Measurements from ENCODE around the gene FAM111A. TPM values are rescaled to one million over a fixed set of nuclear protein-coding genes. Genes with fewer than 3 reads are reported as not detected.

Gene FAM111A
- total RNA-seq, 1 experiment from 2014 or later = 49.2 TPM

GRCh38 chr11:59137190-59137589 is 5.5 kb upstream of the FAM111A start:
- intact Hi-C loops (cut with micrococcal nuclease) = no loop called here
- no peak overlapping the region for H2AFZ ChIP-seq (ENCODE audit: low read length)
- no peaks in the 10 kb centered on the region for H3F3A ChIP-seq (ENCODE audit: low read length, unreplicated experiment)
- DNase-seq (no peak), ATAC-seq (no peak)
- H3K4me3 ChIP-seq (ENCODE audit: low read length) = no peak overlapping the region
- H4K20me1 ChIP-seq (ENCODE audit: low read length) = no peaks in the 10 kb centered on the region
- H3K79me2 ChIP-seq (ENCODE audit: low read length) = peaks cover 8% of the 10 kb centered on the region; the same call in 1 of the 2 replicates
- no peak overlapping the region for H3K27ac ChIP-seq (ENCODE audit: low read length)
- ChIA-PET CTCF (no interaction called here), POLR2A (ENCODE audit: unreplicated experiment) (no interaction called here)
- H3K4me1 ChIP-seq (ENCODE audit: insufficient read depth, low read length) = peaks cover 11% of the 10 kb centered on the region; the same call in 1 of the 2 replicates
- H3K9me3 ChIP-seq (ENCODE audit: low read length) = peaks cover 7% of the 10 kb centered on the region; the same call in 1 of the 2 replicates
- H3K36me3 ChIP-seq (ENCODE audit: low read depth, low read length) = peaks cover 24% of the 10 kb centered on the region
- H3K9ac ChIP-seq (ENCODE audit: low read length) = no peak overlapping the region
- no peak overlapping the region for H3K4me2 ChIP-seq (ENCODE audit: low read length)
- BruUV-seq (replicated peaks) = no TSS peak
- H3K9me2 ChIP-seq (replicated peaks; ENCODE audit: low read length) = no peaks in the 10 kb centered on the region
- no peak for TF ChIP-seq EZH2 (IDR thresholded peaks at IDR 0.05; ENCODE audit: low read length, unreplicated experiment)
- no peaks in the 10 kb centered on the region for H3K27me3 ChIP-seq (ENCODE audit: low read length)

GRCh38 chr11:59138643-59139042 is 4.0 kb upstream of the FAM111A start:
- ChIA-PET POLR2A (ENCODE audit: unreplicated experiment) (no interaction called here), CTCF (no interaction called here)
- Histone ChIP-seq H3F3A (ENCODE audit: low read length, unreplicated experiment) (no peaks in the 10 kb centered on the region), H3K4me3 (ENCODE audit: low read length) (no peak overlapping the region), H3K4me2 (ENCODE audit: low read length) (no peak overlapping the region), H3K9ac (ENCODE audit: low read length) (no peak overlapping the region), H3K4me1 (ENCODE audit: insufficient read depth, low read length) (peaks cover 13% of the 10 kb centered on the region), H3K79me2 (ENCODE audit: low read length) (peaks cover 11% of the 10 kb centered on the region; the same call in 1 of the 2 replicates), H3K9me3 (ENCODE audit: low read length) (no peaks in the 10 kb centered on the region), H3K9me2 (replicated peaks; ENCODE audit: low read length) (no peaks in the 10 kb centered on the region), H2AFZ (ENCODE audit: low read length) (no peak overlapping the region), H3K27ac (ENCODE audit: low read length) (no peak overlapping the region), H4K20me1 (ENCODE audit: low read length) (no peaks in the 10 kb centered on the region), H3K36me3 (ENCODE audit: low read depth, low read length) (peaks cover 11% of the 10 kb centered on the region; the same call in 1 of the 2 replicates), H3K27me3 (ENCODE audit: low read length) (no peaks in the 10 kb centered on the region)
- BruUV-seq (replicated peaks) = no TSS peak
- no peak for TF ChIP-seq EZH2 (IDR thresholded peaks at IDR 0.05; ENCODE audit: low read length, unreplicated experiment)
- TF ChIP-seq CTCF (conservative IDR thresholded peaks at IDR 0.05; ENCODE audit: low read depth, low read length) = no peak
- no peak for TF ChIP-seq EZH2phosphoT487 (IDR thresholded peaks at IDR 0.05; ENCODE audit: borderline replicate concordance, low read length)
- intact Hi-C loops (cut with micrococcal nuclease) = no loop called here
- no peak for DNase-seq
- no peak for ATAC-seq

- no peak overlapping the region for H2AFZ ChIP-seq (ENCODE audit: low read length)
- H3K9ac ChIP-seq (ENCODE audit: low read length) = no peak overlapping the region
- intact Hi-C loops (cut with micrococcal nuclease) = loop anchor here (5.0 to 10.0 kb wide), 2 partner anchors 414 to 564 kb away; partner anchors contain the start of genes LPXN and ZFP91
- H3K9me2 ChIP-seq (replicated peaks; ENCODE audit: low read length) = no peaks in the 10 kb centered on the region
- H3K79me2 ChIP-seq (ENCODE audit: low read length) = peaks cover 30% of the 10 kb centered on the region
- H3K4me1 ChIP-seq (ENCODE audit: insufficient read depth, low read length) = peaks cover 28% of the 10 kb centered on the region
- H3K36me3 ChIP-seq (ENCODE audit: low read depth, low read length) = 0 out of 2 replicates have a peak, but pooled peaks cover under 1% of the 10 kb centered on the region
- no peaks in the 10 kb centered on the region for H3F3A ChIP-seq (ENCODE audit: low read length, unreplicated experiment)
- ATAC-seq (no peak), DNase-seq (no peak)
- ChIA-PET CTCF (interaction anchor here (0.7 to 1.8 kb wide), 2 partner anchors 15 to 17 kb away, joined by 3 to 13 read pairs; no protein-coding TSS in a partner anchor), POLR2A (ENCODE audit: unreplicated experiment) (no interaction called here)
- no TSS peak for BruUV-seq (replicated peaks)
- TF ChIP-seq CTCF (conservative IDR thresholded peaks at IDR 0.05; ENCODE audit: low read depth, low read length) (no peak), EZH2phosphoT487 (IDR thresholded peaks at IDR 0.05; ENCODE audit: borderline replicate concordance, low read length) (no peak), EZH2 (IDR thresholded peaks at IDR 0.05; ENCODE audit: low read length, unreplicated experiment) (no peak)
- no peaks in the 10 kb centered on the region for H3K27me3 ChIP-seq (ENCODE audit: low read length)
- H3K4me2 ChIP-seq (ENCODE audit: low read length) = peak overlapping the region; percentile 94
- H3K4me3 ChIP-seq (ENCODE audit: low read length) = peak overlapping the region; percentile 79; the same call in 1 of the 2 replicates
- no peaks in the 10 kb centered on the region for H3K9me3 ChIP-seq (ENCODE audit: low read length)
- no peaks in the 10 kb centered on the region for H4K20me1 ChIP-seq (ENCODE audit: low read length)
- no peak overlapping the region for H3K27ac ChIP-seq (ENCODE audit: low read length)
Measured at GRCh38 chr11:59141191-59141590, 1.5 kb upstream of the FAM111A start.

Data from PC-3 (cell line).